GM15510 (cell line): ENCODE measurements around the gene MKRN2.

Source experiments
- POLR2A ChIP-seq: IDR thresholded peaks from 3 replicates; pipeline ENCODE4 v1.6.1; 2011; ENCODE audit warnings: borderline replicate concordance; ENCODE audit not compliant: insufficient read length; ENCODE audit errors: extremely low read depth

Gene MKRN2, protein sequence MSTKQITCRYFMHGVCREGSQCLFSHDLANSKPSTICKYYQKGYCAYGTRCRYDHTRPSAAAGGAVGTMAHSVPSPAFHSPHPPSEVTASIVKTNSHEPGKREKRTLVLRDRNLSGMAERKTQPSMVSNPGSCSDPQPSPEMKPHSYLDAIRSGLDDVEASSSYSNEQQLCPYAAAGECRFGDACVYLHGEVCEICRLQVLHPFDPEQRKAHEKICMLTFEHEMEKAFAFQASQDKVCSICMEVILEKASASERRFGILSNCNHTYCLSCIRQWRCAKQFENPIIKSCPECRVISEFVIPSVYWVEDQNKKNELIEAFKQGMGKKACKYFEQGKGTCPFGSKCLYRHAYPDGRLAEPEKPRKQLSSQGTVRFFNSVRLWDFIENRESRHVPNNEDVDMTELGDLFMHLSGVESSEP

DNA sequence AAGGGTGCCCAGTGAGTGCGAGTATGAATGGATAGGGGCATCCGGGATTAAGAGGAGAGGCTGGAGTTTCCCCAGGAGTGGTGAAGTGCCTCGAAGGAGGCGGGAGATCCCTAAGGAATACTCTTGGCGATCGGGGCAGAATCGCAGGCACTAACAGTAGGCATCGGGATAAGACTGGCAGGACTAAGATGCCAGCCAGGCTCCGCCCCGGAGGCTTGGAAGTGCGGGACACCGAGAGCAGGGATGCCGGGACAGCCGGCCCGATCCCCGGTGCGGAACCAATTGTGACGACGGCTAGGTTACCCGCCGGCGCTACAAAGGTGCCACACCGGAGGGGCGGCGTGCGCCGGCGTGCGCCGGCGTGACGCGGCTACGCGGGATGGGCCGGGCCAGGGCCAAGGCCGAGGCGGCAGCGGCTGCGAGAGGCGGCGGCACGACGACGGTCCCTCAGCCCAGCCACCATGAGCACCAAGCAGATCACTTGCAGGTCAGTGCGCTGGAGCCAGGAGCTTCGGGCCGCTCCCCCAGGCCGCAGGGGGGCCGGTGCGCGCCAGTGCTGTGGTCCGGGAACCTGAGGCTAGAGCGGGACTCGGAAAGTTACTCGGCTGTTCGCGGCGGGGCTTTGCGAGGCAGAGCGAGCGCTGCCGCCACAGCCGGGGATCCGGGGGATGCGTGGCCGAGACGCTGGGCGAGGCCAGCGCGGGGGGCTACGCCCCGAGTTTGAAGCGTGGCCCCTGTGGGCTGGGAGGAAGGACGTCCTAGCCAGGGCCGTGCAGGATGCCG lies at the start of gene MKRN2:
MKRN2 (plus strand) TSS at position 398 of the 783 bp plus-strand sequence; CDS start at position 462, 64 bp downstream.
- TF ChIP-seq POLR2A = peak; percentile 99

DNA sequence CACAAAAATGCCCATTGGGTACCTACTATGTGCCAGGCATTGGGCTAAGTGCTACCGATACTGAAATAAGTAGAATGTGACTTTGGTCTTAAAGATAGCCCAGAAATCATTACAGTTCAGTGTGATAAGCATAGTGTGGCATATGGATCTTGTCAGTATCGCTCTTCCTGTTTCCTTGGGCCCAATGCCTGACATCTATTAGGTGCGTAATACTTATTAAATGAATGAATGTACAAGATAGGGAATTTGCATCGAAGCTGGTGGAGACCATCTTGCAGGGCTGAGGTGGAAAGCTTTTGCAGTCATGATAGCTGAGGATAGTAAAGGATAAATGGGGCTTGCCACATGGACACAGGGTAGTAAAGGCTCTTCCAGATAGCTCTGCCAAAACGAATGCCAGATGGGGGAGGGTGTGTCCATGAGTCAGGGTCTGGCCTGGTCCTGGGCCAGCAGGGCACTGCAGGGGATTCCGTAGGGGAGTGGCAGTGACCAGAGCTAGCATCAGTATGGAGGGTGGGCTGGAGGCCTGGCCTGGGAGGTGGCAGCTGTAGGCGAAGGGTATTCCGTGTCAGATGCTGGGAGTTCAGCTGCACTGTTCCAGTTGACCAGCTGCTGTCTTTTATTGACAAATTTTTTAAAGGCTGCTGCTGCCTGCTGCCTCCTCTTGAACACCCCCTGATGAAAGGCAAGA lies 49.2 kb upstream of the MKRN2 start:
- TF ChIP-seq POLR2A = no peak

DNA sequence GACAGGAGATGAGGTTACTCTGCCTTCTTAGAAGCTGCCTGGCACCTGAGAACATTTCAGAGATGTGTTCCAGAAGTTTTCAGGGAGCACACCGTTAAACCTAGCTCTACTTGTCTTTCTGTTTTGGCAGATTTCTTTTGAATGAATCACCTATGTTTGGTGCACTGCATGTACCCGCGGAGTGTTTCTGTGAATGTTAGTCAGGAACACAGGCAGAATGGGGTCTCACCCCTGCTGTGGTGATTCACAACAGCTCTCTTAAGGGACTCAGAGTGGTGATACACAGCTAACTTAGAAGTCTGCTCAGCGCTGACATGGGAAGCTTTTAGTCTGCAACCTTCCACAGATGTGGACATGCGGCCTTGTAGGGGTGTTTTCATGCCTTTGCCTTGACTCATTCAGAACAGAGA lies 48.6 kb upstream of the MKRN2 start:
- no peak for TF ChIP-seq POLR2A

DNA sequence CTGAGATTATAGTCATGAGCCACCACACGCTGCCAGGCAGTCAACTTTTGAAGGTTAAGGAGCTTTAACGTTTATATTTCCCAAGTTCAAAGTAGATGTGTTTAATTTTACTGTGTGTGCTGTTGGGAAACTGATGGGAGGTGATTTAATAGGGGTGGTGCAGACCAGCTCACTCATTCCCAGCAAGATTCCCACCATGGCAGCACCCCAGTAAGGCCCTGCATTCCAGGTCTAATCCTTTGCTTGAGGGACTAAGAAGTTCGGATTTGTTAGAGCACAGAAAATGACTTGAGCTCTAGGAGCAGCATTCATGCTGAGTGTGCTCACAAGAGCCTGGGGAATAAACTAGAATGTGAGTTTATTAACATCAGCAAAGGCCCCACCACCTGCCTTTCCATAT lies 47.4 kb upstream of the MKRN2 start:
- TF ChIP-seq POLR2A = no peak

DNA sequence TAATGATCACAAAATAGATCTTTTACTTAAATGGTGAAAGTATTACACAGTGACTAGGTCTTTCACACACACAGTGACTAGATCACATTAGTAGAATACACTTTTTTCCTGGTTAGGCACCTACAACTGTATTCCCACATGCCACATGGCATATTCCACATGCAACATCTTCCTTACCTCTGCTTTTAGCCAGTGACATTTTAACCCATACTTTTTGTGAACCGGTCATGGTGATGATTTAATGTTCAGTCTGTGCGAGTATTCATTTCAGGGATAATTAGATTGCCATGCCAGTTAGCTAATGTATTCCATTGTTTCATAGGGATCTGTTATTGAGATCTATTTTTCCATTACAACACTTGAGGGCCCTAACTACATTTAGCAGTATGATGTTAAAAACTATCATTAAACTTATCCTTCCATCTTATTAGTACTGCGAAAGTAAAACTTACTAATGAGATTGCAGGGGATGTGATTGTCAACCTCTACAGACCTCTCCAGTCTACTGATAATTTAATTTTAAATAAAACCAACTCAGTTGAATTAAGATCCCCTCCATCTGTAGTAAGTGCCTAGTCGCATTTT lies 44.3 kb upstream of the MKRN2 start:
- no peak for TF ChIP-seq POLR2A

DNA sequence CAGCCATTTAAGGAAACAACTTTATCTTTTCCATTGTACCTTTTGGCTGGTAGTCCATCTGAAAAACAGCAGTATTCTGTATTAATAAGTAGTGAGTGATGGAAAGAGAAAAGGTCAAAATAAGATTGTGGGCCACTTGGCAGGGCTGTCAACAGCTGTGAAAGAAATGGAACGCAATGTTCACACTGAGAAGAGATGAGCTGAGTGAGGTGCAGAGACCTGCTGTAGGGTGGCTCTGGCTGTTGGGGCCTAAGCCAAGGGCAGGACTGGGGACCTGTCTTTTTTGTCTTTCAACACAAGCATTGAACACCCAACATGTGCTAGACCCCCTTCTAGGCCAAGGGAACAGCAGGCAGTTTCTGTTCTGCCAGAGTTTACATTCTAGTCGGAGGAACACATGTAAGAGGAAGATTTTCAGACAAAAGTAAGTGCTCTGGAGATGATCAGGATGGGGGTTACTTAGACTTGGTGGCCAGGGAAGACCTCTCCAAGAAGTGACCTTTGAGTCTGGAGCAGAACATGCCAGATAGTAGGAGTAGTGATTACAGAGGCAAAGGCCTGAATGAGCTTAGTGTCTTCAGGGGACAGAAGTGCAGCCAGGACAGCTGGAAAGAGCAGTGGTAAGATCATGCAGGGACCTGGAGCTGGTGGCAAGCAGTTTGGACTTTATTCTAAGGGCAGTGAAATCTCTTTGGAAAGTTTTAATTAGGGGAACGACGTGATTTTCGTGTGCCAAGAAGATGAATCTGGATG lies 43.0 kb upstream of the MKRN2 start:
- TF ChIP-seq POLR2A = no peak

DNA sequence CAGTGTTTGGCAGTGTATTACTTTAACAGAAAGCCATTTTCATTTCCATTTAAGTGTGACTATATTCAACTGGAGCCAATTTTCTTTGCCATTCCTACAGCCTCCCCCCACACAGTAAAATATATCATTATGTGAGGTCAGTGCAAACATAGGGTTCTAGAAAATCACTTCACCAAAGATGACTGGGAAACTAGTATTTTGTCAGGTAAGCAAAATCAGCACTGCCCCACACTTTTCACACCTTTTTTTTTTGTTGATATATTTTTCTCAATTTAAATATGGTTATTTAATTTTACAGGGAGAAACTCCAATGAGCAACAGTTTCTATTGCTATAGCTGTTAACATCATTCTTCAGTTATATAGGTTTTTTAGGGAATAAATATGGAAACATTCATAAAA lies 41.3 kb upstream of the MKRN2 start:
- TF ChIP-seq POLR2A = no peak

DNA sequence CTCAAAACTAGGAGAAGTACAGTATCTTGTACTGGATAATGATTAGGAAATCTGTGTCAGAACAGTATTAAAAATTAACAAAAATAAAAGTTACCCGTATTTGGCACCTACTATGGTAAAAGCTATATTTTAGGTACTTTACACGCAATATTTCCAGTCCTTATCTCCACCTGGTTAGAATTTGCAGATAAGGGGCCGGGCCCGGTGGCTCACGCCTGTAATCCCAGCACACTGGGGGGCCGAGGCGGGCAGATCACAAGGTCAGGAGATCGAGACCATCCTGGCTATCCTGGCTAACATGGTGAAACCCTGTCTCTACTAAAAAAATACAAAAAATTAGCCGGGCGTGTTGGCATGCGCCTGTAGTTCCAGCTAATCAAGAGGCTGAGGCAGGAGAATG lies 40.0 kb upstream of the MKRN2 start:
- TF ChIP-seq POLR2A = no peak

DNA sequence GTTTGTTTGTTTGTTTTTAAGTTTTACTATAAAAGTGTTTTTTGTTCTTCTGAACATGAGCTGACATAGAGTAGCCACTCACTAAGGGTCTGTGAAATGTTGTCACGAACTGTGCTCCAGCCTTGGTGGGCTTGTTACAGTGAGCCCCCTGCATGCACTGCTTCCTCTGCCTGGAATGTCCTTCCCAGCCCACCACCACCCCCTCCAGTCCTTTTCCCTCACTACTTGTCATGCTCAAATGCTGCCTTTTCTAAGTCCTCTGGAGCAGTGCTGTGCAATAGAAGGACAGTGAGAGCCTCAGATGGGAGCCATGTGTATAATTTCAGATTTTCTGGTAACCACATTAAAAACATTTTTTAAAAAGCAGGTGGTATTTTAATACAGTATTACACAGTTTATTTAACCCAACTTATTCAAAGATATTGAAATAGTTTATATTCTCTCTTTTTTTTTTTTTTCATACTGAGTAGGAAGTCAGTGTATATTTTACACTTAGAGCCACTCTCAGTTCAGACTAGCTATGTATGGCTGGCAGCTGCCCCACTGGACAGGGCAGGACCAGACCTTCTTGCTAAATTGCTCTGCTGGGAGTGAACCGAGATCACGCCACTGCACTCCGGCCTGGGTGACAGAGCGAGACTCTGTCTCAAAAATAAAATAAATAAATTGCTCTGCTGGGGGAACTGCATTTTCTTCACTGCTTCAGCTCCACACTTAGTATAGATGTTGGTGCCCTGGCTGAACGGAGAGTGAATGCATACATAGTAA lies 38.4 kb upstream of the MKRN2 start:
- TF ChIP-seq POLR2A = no peak

DNA sequence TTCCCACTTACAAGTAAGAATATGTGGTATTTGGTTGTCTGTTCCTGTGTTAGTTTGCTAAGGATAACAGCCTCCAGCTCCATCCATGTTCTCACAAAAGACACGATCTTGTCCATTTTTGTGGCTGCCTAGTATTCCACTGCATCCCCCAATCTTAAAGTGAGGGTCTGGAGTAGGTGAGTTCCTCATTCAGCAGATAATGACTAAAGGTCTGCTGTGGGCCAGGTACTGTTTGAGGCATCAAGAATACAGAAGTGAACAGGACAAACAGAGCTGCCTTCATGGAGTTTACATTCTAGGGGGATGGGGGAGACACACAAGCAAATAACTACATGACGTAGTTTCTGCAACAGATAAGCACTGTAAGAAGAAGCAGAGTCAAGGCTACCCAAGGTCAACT lies 35.9 kb upstream of the MKRN2 start:
- no peak for TF ChIP-seq POLR2A

DNA sequence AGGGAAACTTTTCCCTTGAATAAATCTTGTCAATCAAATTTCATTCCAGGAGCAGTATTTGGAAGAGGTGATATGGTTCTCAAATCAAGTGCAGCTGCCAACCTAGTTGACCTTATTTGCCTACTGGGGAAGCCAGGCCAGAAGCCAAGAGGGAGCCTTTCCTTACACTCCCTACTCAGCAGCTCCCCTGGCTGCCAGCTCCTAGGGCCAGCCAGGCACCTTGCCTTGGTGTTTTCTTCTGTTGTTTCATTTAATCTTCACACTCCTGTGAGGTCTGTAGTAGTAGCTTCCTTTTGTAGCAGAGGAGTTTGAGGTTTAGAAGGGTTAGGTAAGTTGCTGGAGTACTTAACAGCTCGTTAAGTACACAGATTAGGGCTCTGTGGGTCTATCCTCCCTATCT lies 34.2 kb upstream of the MKRN2 start:
- no peak for TF ChIP-seq POLR2A

DNA sequence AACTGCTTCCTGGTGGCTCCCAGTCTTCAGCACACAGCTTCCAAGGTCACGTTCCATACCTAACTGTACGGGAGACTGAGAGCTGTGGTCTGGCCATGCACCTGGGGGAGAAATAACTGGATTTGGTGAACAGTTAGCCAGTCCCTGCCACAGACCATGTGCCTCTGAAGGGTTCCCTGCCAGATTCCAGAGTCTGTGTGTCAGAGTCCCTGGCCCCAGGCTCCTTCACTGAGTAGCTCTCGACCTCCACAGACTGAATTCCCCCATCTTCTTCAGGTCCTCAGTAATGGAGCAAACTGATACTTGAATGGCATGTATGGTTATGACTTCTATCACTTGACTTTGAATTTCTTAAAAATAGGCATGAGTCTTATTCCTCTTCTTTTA lies 29.1 kb upstream of the MKRN2 start:
- TF ChIP-seq POLR2A = no peak

DNA sequence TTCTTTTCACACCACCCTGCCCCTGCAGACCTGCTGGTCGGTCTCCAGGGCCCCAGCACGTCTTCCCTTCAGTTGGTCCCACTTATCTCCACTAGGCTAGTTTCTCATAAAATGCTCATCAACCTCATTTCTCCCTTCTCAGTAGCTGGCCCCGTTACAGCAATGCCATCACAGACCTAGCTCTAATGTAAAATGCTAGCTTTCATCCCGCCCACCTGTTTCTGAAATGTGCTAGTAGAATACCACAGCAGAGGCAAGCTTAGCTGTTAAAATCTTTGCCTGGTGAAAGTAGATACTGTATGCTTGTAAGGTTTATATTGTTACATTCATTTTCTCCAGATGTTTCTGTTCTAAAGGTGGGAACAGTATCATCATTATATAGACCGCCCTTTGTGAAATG lies 24.7 kb upstream of the MKRN2 start:
- TF ChIP-seq POLR2A = no peak

DNA sequence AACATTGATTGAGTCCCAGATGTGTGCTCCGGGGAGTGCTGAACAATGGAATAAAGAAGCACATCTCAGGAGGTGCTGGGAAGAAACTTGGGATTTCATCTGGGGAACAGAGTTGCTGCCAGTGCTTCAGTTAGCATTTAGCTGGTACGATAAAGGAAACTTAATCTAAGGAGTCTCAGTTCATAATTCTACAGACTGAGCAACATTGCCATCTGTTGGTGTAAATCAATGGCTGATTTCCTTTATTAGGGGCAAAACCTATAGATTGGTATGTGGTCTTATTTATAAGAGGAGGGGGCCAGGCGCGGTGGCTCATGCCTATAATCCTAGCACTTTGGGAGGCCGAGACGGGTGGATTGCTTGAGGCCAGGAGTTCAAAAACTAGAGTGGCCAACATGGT lies 20.5 kb upstream of the MKRN2 start:
- TF ChIP-seq POLR2A = no peak

DNA sequence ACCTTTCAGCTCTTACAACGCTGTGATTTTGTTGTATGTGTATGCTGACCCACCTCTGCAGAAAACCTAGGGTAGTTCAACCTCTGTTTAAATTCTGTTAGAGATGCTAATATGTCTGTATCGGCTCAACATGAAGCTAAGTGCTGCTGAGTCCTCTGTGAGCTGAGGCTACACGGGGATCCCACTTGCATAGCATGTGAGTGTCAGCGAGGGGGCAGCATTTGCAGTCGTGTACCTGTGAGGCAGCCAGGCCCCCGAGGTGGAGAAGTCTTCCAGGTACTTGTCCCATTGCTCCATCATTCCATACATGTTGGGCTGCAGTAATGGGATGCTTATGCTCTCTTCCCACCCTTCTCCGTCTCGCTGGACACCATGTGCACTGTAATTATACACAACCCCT lies 15.3 kb upstream of the MKRN2 start:
- no peak for TF ChIP-seq POLR2A
